ENCODE data around the gene MYO7B.

Gene MYO7B

GRCh38 chr2:127535422-127535901 lies at the start of gene MYO7B:
MYO7B (plus strand) TSS chr2:127535683; CDS start chr2:127559723, 24,040 bp downstream.
- DNase-seq (ENCODE audit: low spot score) = no peak

DNA sequence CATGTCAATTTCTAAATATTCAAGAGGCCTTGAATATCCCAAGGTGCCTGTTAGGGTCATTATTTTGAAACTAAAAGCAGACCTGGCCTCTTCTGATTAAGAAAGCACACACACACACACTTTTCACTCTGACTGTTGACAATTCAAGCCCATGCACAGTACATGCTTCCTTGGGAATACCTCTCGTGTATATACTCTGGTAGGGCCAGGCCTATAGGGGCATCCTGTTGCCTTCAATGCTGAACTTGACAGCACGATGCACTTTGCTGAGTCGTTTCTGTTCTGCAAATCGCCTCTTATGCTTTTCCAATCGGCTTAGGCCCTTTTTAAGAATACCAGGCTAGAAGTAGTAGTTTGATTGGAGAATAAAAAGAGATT lies 49.8 kb upstream of the MYO7B start:
- DNase-seq (ENCODE audit: low spot score) = no peak

GRCh38 chr2:127486247-127487058 lies 49.0 kb upstream of the MYO7B start:
- DNase-seq (ENCODE audit: low spot score) = no peak

DNA sequence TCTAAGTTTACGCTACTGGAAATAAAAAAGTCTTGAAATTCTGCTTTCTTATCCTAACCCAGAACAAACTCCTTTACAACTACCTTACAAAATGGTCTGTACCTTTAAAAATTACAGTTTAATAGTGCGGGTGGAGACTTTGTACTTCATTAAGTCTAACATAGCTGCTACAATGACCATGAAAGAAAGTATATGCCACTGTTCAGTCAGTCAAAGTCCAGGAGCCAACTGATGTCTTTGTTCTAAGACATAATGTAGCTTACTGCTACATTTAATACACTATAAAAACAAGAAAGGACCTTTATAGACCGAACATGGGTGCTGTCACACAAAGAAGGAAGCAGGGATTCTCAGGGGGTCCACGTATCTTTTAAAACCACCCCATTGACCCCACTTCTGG lies 45.2 kb upstream of the MYO7B start:
- no peak for DNase-seq (ENCODE audit: low spot score)

DNA sequence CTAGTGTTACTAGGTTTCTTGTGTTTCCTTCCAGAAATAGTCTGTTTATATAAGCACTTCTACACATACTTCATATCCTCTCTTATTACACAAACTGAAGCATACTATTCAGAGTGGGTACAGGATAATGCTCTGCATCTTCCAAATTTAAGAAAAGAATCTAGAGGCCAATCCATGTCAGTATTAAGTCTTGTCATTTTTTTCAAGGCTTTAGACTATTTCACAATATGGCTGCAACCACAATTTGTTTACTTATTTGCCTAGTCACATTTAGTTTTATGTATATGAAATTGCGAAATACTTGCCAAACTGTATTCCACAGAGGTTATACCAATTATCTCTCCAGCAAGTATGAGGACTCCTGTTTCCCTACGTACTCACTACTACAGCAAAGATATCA lies 37.1 kb upstream of the MYO7B start:
- no peak for DNase-seq (ENCODE audit: low spot score)

- no peak for DNase-seq (ENCODE audit: low spot score)
Measured at GRCh38 chr2:127503491-127503890, 32.0 kb upstream of the MYO7B start.

DNA sequence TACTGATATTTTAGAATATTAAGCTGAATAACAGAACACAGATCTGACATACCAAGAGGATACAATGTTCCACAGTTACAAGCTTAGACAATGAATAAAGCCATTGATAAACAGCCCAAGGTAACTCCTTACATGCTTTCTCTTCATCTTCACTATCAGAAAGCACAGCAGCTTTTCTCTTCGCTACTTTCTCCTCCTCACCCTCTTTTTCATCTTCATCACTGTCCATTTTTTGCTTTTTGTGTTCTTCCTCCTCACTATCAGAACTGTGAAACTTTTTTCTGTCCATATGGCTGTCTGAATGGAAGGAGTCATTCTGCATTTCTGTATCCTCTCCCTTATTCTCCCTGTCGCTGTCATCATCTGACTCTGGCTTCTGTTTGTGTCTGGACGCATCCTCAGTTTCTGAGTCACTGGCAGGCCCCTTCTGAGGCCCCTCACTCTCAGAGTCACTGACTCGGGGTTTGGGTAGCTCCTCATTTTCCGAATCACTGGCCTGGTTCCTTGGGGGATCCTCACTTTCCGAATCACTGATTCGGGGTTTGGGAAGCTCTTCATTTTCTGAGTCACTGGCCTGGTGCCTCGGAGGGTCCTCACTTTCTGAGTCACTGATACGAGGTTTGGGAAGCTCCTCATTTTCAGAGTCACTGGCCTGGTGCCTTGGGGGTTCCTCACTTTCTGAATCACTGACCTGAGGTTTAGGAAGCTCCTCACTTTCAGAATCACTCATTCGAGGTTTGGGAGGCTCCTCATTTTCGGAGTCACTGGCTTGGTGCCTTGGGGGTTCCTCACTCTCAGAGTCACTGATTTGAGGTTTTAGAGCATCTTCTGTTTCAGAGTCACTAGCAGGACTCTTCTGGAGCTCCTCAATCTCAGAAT lies 30.7 kb upstream of the MYO7B start:
- DNase-seq (ENCODE audit: low spot score) = no peak

- no peak for DNase-seq (ENCODE audit: low spot score)
Measured at GRCh38 chr2:127506510-127506909, 29.0 kb upstream of the MYO7B start.

- no peak for DNase-seq (ENCODE audit: low spot score)
Measured at GRCh38 chr2:127508023-127508630, 27.4 kb upstream of the MYO7B start.

GRCh38 chr2:127508631-127509034 lies 26.9 kb upstream of the MYO7B start:
- DNase-seq (ENCODE audit: low spot score) = peak; percentile 74

DNA sequence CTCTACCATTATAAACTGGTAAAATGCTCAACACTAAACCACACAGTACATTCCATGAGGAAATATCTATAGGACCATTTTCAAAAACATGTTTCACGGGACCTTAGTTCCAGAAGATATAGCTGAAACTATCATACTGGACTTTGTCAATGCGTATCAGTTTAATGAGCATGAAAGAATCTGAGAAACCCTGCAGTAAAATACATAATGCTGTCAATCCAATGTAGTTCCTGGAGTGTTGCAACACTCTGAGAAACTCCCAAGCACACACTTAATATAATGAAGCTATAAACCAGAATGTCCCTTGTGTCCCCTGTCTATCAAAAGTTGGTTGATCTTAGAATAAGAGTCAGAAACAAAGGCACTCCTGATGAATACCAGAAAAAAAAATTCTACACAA lies 25.4 kb upstream of the MYO7B start:
- no peak for DNase-seq (ENCODE audit: low spot score)

DNA sequence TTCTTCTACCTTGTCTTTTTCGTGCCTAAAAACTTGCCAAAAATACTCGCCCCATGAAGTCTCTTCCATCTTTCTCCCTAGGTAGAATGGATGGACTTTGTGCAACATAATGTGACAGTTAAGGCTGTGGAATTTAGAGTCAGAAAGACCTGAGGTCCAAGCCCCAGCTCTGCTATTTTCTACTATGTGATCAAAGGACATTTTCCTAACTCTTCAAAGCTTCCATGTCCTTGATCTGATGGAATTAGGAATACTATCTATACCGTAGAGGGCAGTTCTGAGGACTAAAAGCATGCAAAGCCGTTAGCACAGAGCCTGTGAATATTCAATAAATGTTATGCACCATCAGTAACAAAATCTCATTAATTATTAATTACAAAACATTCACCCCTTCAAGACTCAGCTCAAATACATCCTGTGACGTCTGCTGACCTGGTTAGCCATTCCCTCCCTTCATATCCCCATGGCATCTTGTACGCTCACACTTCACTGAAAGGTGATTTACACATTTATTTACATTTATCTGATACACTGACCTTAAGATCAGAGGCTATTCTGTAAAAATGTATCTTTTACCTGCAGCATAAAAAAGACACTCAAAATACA lies 24.3 kb upstream of the MYO7B start:
- no peak for DNase-seq (ENCODE audit: low spot score)

DNA sequence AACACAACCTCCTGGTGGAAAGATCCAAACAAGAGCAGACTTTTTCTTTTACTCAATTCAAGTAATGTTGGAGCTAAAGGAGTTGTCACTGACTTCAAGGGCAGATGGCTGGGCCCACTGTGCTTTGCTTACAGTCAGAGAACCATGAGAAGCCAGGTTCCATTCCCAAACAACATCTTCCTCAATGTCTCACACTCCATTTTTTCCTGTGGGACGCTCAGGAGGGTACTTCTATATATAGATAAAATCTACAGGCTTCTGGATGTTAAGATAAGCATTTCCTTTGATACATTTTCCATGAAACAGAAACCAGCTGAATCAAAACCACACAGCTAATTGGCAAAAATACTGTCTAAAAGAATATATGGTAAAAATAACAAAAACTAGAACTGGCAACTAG lies 23.6 kb upstream of the MYO7B start:
- DNase-seq (ENCODE audit: low spot score) = no peak

DNA sequence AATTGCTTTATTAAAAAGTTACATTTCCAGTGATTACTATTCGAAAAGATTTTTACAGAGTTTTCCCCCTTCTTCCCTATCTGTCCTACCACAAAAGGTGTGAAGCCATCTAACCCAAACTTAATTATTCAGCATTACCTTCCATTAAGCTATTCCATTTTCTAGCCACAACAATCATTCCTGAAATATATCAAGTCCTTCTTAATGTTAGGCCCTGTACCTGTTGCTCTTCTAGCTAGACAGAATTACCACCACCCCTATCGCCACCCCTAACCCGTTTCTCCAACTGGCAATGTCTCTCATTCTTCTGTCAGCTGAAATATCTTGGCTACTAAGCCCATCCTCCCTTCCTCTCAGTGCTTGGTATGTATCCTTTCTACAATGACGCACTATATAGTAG lies 23.1 kb upstream of the MYO7B start:
- DNase-seq (ENCODE audit: low spot score) = no peak

GRCh38 chr2:127514076-127514475 lies 21.4 kb upstream of the MYO7B start:
- DNase-seq (ENCODE audit: low spot score) = no peak

GRCh38 chr2:127514485-127514884 lies 21.0 kb upstream of the MYO7B start:
- no peak for DNase-seq (ENCODE audit: low spot score)

- DNase-seq (ENCODE audit: low spot score) = no peak
Measured at GRCh38 chr2:127515383-127515915, 20.0 kb upstream of the MYO7B start.

GRCh38 chr2:127516041-127516762 lies 19.3 kb upstream of the MYO7B start:
- DNase-seq (ENCODE audit: low spot score) = no peak

GRCh38 chr2:127517465-127517864 lies 18.0 kb upstream of the MYO7B start:
- DNase-seq (ENCODE audit: low spot score) = no peak

DNA sequence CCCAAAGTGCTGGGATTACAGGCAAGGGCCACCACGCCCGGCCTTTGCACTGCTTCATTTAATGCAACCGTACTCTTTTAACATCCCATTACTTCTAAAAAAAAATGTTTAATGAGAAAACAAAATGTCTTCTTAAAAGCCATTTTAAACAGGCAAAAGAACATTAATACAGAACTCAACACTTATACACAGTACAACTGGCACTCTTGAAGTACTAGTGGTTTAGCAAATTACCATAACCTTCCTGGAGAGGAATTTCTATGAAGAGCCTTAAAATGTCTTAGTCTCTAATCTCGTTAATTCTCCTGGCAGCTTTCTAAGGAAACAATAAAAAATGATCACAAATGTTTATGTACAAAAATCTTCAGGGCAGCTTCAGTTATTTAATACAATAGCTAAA lies 15.1 kb upstream of the MYO7B start:
- DNase-seq (ENCODE audit: low spot score) = no peak

GRCh38 chr2:127523269-127523939 lies 12.1 kb upstream of the MYO7B start:
- DNase-seq (ENCODE audit: low spot score) = no peak

Measured in D341Med (cell line).